GM18499 (cell line): ENCODE data around the gene SMPDL3B.

Experiments used
- ATAC-seq: cut with Tn5 transposase; IDR thresholded peaks from one replicate; pipeline ENCODE4 v1.9.1; 2021; ENCODE audit warnings: moderate number of reproducible peaks; ENCODE audit not compliant: insufficient read depth, unreplicated experiment

The SMPDL3B gene

GRCh38 chr1:27938488-27938887, 3.7 kb downstream of the SMPDL3B start:
- ATAC-seq = no peak

DNA sequence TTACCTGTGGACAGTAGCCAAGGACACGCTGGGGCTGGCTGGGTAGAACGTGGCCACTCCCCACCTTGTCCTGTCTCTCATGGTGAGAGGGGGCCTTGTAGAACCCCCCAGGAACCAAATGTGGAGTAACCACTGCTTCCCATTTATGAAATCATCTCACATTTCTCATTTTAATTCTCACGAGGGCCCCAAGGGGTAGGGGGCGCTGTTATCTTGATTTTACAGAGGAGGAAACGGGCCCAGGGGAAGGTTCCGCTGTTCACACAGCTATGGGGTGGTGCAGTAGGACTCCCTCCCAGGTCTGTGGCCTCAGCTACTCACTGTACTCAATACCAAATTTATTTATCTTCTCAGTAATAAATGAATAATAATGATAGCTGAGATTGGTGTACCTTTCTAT, 5.5 kb downstream of the SMPDL3B start:
- ATAC-seq = no peak

DNA sequence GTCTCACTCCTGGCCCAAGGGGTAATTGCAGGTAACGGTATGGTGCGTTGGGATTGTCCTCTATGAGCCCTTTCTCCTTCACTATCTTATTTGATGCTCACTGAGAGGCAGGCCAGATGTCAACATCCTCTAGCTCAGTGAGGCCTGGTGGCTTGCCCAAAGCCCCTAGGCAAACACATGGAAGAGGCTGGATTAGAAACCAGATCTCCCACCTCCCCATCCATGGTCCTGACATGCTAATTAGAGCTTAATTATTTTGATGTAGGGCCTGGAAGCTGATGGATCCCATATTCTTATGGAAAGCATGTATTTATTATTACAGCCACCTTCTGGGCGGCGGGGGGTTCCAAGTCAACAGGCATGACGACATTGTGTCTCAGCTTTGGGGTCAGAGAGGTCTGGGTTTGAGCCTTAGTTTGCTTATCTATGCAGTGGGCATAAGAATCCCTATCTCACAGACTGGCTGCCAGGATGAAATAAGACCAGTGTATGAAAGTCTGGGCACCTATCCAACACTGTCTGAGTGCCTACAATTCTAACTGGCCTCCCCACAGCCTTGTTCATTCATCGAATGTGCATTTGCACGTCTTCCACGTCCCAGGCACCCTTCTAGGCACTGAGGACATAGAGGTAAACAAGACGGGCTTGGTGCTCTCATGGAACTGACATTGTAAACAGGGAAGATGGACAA, 6.2 kb downstream of the SMPDL3B start:
- no peak for ATAC-seq

DNA sequence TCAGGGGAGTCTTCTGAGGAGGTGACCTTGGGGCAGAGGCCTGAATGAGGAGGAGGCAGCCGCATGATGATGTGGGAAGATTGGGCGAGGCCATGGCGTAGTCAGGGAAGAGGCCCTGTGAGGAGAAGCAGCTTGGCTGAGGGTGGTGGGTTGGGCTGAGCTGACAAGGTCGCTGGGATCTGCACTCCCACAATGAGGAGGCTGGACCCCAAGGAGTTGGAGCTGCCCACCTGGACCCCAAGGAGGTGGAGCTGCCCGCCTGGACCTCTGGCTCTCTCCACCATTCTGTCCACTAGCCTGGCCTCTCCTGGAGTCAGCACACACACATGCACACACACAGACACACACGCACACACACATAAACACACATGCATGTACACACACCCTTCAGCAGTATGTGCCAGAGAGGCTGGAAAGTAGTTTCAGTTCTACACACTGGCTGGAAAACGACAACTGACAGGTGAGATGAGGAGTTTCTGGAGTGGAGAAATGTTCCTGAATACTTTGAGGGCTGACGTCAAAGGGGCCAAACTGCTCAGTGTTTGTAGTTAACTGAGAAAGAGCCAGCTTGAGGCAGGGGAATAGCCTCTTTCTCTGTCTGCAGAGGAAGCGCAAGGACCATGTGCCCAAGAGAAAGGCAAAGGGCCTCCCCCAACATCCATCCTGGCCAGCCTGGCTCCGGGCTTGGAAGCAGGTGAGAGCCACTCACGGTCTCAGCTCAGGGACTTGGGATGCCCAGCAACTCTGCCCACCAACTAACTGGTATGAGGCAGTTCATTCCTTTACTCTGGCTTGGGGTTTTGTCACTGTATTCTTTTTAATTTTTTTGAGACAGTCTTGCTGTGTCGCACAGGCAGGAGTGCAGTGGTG, 7.1 kb downstream of the SMPDL3B start:
- ATAC-seq = no peak

- ATAC-seq = no peak
These were observed 10.2 kb downstream of the SMPDL3B start for GRCh38 chr1:27945020-27945419.

DNA sequence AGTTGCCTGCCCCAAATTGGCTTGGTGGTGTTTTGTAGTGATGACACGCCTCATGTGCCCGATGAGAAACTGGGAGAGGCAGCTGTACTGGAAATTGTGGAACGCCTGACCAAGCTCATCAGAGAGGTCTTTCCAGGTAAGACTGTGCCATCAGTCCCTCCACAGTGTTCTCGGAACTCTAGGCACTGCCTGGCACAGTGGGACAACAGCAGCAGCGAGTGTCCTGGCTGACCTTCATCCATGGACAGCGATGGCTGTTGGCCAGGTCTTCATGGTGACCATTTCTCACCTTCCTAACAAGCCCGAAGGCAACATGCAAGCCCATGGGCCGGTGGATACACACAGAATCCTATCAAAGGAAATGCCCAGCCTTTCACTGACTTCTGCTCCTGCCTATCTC, 14.2 kb downstream of the SMPDL3B start:
- ATAC-seq = no peak

- ATAC-seq = no peak
These were observed 16.6 kb downstream of the SMPDL3B start for GRCh38 chr1:27951396-27951795.

DNA sequence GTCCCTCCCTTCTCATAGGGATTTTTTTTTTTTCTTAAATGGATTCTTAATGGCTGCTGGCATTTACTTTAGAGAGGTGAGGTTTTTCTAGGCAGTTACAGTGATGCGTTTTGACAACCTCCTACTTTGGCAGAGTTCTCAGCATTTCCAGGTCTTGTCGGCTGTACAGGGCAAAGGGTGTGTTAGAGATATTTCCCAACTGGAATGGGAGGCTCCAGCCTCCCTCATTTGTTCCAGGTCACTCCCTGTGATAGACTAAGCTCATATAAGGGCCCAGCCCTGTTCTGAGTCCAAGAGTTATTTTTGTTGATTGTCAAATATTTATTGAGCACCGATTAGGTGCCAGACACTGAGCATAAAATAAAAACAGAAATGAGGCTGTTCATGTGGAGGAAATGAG, 17.3 kb downstream of the SMPDL3B start:
- ATAC-seq = no peak

DNA sequence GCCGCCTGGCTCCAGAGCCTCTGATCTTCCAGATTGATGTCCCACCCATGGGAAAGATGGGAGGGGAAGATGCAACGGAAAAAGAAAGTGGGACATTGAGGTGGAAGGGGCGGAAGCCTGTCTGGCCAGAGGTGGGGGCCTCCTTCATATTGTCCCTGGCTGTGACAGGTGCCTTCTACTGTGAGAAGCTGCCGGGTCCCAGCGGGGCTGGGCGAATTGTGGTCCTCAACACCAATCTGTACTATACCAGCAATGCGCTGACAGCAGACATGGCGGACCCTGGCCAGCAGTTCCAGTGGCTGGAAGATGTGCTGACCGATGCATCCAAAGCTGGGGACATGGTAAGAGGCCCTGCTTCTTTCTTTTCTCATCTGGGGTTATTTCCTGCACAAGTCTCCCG, 19.4 kb downstream of the SMPDL3B start:
- no peak for ATAC-seq

GRCh38 chr1:27955076-27955475, 20.3 kb downstream of the SMPDL3B start:
- no peak for ATAC-seq

- ATAC-seq = no peak
These were observed 22.0 kb downstream of the SMPDL3B start for GRCh38 chr1:27956761-27957160.

DNA sequence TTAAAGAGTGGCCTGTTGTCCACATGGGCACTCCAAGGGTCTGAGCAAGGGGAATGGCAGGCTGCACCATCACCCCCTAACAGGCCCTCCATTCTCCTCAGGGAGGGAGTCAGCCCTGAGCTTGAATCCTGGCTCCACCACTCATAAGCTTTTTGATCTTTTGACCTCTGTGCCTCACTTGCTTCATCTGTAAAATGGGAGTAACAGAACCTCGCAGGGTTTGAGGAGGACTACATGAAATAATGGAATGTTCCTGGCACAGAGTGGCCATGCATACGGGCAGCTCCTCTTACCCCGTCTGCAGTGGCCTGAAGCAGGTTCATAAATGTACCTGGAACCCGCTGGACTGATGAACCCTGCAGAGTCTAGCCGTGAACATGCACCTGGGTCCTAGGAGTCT, 22.9 kb downstream of the SMPDL3B start:
- ATAC-seq = no peak

- no peak for ATAC-seq
These were observed 23.7 kb downstream of the SMPDL3B start for GRCh38 chr1:27958513-27958912.

GRCh38 chr1:27959792-27960603, 25.2 kb downstream of the SMPDL3B start, which contains the start of gene XKR8:
XKR8 (plus strand) TSS chr1:27959973; CDS start chr1:27960070, 97 bp downstream.
- ATAC-seq = no peak

DNA sequence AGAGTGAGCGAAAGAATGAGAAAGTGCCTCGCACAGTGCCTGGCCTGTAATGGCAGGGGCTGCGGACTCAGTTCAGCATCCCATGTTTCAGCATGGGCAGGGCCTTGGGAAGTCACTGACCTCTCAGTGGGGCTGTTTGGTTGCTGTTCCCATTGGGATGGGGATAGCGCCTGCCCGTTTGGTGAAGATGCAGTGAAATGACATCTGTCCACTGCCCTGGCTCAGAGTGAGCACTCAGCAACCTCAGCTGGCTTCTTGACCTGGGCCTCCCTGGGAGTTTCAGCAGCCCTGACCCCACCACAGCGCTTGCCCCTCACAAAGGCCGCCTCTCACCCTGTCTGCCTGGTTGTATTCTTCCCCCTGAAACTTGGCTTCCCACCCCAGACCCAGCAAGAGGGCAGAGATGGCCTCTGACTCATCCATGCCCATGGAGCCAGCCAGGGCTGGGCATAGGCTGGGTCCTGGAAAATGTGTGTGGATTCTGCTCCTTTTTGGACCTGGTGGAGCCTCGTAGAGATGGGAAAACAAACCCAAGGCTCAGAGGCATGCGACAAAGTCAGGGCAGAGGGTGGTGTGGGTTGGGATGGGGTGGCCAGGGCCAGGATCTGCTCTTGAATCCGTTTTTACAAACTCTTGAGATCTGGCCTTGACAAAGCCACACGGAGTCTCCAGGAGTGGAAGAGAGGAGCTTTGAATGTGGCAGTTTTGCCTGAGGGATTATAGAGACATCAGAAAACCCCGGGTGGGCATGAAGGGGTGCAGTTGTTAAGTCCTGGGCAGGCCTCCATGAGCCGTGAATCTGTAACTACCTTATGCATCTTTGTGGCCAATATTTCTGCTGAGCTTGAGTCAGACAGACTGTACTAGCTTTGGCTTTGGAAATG, 26.2 kb downstream of the SMPDL3B start:
- no peak for ATAC-seq

DNA sequence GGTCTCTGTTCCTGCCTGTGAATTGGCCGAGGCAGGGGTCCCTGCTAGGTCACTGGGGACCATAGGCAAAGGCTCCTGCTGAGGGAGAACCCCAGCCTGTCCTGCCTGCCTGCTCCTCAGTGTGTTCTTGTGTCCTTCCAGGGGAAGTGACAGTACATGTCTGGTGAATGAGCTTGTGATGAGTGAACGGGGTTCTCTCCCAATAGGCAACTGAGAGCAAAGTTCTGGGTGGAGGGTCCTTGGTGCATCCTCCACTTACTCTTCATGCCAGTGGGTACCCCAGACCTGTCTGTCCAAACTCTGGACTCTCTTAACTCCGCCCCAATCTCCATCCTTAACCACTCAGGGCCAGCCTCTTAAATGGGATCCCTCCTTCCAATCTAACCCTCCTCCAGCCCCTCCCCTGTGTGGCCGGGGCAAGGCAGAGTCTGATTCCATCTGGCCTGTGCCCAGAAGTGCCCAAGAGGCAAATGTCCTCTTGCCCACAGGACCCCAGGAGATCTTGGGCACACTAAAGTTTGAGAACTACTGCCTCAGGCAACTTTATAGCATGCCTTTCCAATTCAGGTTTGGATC, 26.9 kb downstream of the SMPDL3B start:
- ATAC-seq = no peak

GRCh38 chr1:27963393-27963792, 28.6 kb downstream of the SMPDL3B start:
- no peak for ATAC-seq

DNA sequence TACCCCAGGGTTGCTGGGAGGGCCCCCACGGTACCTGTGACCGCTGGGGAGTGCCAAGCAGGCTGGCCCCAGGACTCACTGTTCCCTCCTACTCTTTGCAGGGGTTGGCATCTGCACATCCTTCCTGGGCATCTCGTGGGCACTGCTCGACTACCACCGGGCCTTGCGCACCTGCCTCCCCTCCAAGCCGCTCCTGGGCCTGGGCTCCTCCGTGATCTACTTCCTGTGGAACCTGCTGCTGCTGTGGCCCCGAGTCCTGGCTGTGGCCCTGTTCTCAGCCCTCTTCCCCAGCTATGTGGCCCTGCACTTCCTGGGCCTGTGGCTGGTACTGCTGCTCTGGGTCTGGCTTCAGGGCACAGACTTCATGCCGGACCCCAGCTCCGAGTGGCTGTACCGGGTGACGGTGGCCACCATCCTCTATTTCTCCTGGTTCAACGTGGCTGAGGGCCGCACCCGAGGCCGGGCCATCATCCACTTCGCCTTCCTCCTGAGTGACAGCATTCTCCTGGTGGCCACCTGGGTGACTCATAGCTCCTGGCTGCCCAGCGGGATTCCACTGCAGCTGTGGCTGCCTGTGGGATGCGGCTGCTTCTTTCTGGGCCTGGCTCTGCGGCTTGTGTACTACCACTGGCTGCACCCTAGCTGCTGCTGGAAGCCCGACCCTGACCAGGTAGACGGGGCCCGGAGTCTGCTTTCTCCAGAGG, 31.8 kb downstream of the SMPDL3B start:
- no peak for ATAC-seq
